ENCODE data around the gene DNAH2. TPM values are rescaled to one million over a fixed set of nuclear protein-coding genes. Genes with fewer than 3 reads are reported as not detected.

The DNAH2 gene
- total and polyA plus RNA-seq, 2 of the 4 experiments (the other 2 are of a cell fraction): under 0.01 to 0.02 TPM

GRCh38 chr17:7754656-7755055 lies 37.1 kb downstream of the DNAH2 start:
- Histone ChIP-seq H4K8ac (ENCODE audit: low read depth in 2 of 2, low read length in 2 of 2) (no peak overlapping the region), H2BK120ac (ENCODE audit: low read depth, low read length) (no peak overlapping the region), H2BK20ac (ENCODE audit: low read depth, low read length) (no peak overlapping the region), H4K91ac (ENCODE audit: insufficient read depth, low read depth, low read length) (no peak overlapping the region), H3K4me3 (ENCODE audit: insufficient read depth, low read depth, low read length) (no peak overlapping the region), H3K27ac (ENCODE audit: insufficient read depth, low read length) (no peak overlapping the region), H3K14ac (replicated peaks; ENCODE audit: low read depth, low read length) (no peak overlapping the region), H3K4me2 (ENCODE audit: low read depth, low read length) (no peak overlapping the region), H2AK5ac (ENCODE audit: low read depth, low read length) (0 out of 2 replicates have a peak overlapping the region, but pooled peaks have one; percentile 7), H3K4me1 (ENCODE audit: control insufficient read depth, insufficient read depth, low read length) (peaks cover 9% of the 10 kb centered on the region), H3K9me3 (ENCODE audit: control insufficient read depth, insufficient read depth, low read length) (no peaks in the 10 kb centered on the region), H2AK9ac (replicated peaks; ENCODE audit: low read depth, low read length, poor library complexity) (no peak overlapping the region), H4K5ac (ENCODE audit: low read depth, low read length) (no peak overlapping the region), H2BK5ac (ENCODE audit: low read depth, low read length, poor library complexity, severe bottlenecking) (no peak overlapping the region), H3K9ac (ENCODE audit: low read depth, low read length) (no peak overlapping the region), H3K36me3 (ENCODE audit: control insufficient read depth, insufficient read depth, low read length) (no peaks in the 10 kb centered on the region), H3K9me1 (ENCODE audit: insufficient read depth, low read length) (no peaks in the 10 kb centered on the region), H2BK15ac (ENCODE audit: low read depth, low read length) (no peak overlapping the region), H3K18ac (ENCODE audit: low read depth, low read length) (no peak overlapping the region), H3K4ac (ENCODE audit: low read depth, low read length) (no peak overlapping the region; the same call in 1 of the 2 replicates), H3K27me3 (ENCODE audit: control insufficient read depth, insufficient read depth, low read length) (no peaks in the 10 kb centered on the region), H2AFZ (replicated peaks; ENCODE audit: low read length, poor library complexity) (no peak overlapping the region), H3K79me1 (ENCODE audit: low read depth in 1 of 2, low read length in 2 of 2) (no peaks in the 10 kb centered on the region), H3K56ac (ENCODE audit: extremely low read depth, insufficient read depth, low read length) (no peak overlapping the region), H3K23ac (ENCODE audit: low read depth, low read length) (no peak overlapping the region), H4K20me1 (ENCODE audit: insufficient read depth, low read length) (no peaks in the 10 kb centered on the region)
- 94% methylated on average over 3 of the region's 8 CpGs; no CpG with 5 or more reads in 1 of the 2 experiments for WGBS, 2 experiments (ENCODE audit: extremely low coverage in 2 of 2, insufficient read length in 1 of 2)
- ATAC-seq (ENCODE audit: low read depth) (no peak), DNase-seq (no peak)
- TF ChIP-seq BHLHE40 (IDR thresholded peaks at IDR 0.05; ENCODE audit: low read depth, low read length) (no peak), SMC3 (IDR thresholded peaks at IDR 0.05; ENCODE audit: low read depth, low read length) (no peak)
- ChIA-PET POLR2A (ENCODE audit: unreplicated experiment) (no interaction called here), CTCF (no interaction called here)
- in situ Hi-C loops (cut with MboI; ENCODE audit: low sequenced_read_pairs): no loop called here
- intact Hi-C loops (cut with micrococcal nuclease): no loop called here
- no TSS peak for BruUV-seq (replicated peaks)
- dilution Hi-C loops (cut with HindIII; ENCODE audit: low sequenced_read_pairs, unreplicated experiment): no loop called here
